ENCODE measurements around the gene UFD1.
"Not testable (repeated sequence)": the region's sequence is repeated elsewhere in the genome, so short reads cannot be mapped to it uniquely, and the experiment has no call there.

UFD1 gene

GRCh38 chr22:19450363-19451175 is 28.4 kb downstream of the UFD1 start:
- no peak for DNase-seq (ENCODE audit: low read depth in 2 of 3, low spot score in 2 of 3)

DNA sequence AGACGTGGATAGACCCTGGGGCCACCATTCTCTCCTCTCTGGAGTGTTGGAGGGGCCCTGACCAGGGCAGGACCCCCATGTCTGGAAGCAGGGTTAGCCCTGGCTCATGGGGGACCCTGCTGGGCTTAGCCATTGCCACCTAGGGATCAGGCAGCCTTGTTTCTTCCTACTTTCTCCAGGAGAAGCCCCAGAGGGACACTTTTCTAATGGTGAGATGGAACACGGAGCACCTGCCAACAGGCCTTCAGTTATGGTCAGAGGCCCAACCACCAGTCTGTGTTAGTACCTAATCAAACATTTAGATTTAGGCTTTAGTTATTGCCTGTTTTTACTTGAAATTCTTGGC is 29.6 kb downstream of the UFD1 start:
- no peak for DNase-seq (ENCODE audit: low read depth in 2 of 3, low spot score in 2 of 3)

DNA sequence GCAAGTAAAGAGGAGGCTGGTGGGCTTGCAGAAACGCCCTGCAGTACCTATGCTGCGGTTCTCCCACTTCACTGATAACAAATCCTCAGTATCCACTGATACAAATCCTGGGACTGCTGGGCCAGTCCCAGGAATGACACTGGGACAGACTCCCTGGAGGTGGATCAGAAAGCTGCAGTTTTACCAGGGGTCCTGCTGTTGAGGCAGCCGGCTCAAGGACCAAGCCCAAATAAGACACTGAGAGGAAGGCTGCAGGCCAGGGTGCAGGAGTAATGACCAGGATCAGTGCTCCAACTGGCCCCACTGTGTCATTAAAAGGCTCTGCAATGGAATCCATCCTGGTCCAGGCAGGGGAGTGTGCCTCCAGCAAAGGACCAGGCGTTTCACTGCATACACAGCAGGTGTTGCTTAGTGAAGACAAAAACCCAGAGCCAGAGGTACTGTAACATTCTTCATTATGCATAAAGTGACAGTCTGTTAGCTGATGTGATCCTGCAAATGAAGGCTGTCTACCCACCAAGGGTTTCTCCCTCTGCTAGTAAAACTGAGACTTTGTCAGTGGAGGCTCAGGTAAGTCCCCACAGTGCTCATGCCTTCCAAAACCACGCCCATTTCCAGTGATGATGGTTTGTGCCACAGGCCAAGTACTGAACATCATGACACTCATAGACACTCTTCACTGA is 30.1 kb downstream of the UFD1 start:
- DNase-seq (ENCODE audit: low read depth in 2 of 3, low spot score in 2 of 3), result peak in 1 of 3 experiments; percentile 40

DNA sequence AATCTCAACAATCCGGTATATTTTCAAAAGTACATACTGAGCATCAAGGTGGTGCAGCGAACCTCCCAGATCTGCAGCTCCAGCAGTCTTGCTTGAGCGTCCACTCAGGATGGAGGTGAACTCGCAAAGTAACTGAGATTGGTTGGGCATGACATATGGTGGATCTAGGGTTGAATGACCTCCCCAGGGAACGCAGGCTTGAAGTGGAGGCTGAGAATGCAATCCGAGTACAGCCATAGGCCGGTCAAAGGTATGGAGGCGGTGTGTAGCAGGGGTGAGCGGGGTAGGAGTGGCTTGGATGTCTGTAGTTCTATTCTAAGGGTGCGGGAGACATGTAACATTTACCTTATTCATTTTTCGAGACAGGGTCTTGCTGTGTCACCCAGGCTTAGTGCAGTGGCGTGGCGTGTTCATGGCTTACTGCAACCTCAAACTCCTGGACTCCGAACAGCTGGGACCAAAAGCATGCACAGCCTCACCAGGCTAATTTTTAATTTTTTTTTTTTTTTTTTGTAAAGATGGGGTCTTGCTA is 30.9 kb downstream of the UFD1 start:
- no peak for DNase-seq (ENCODE audit: low read depth in 2 of 3, low spot score in 2 of 3)

DNA sequence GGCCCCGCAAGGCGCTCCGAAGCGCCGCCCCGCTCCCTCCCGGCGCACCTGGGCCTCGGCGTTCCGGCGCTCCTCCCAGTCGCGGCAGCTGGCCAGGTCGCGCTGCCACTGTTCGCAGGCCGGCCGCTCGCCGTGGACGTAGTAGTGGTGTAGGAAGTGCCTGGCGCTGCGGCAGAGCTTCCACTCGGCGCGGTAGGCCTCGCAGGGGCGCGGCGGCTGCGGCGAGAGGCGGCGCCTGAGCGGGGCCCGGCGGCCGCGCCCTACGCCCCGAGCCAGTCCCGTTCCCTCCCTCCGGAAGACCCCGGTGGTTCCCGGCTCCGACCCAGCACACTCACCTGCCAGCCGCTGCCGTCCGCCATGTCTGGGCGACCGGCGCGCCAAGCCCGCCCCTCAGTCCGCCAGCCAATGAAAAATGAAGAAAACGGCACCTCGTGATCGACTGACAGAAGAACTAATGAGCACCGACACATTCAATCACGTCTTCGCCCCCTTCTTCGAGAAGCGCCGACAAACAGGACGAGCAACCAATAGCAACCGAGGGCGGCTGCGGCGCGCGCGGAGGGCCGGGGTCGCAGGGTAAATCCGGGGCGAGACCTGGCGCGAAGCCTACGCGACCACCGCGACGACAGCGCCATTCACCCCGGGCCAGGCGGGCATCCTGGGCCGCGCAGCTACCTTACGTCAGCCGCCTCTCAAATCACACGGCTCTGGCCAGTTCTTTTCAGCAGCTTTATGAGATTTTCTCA is 31.5 kb downstream of the UFD1 start, which contains the start of gene C22orf39:
Gene C22orf39, minus strand, starts transcription at position 382 of the 746 bp plus-strand sequence. Its CDS starts 23 bp downstream, at position 359.
- peak; percentile 45 to 77 (median 60) for DNase-seq (ENCODE audit: low read depth in 2 of 3, low spot score in 2 of 3)

DNA sequence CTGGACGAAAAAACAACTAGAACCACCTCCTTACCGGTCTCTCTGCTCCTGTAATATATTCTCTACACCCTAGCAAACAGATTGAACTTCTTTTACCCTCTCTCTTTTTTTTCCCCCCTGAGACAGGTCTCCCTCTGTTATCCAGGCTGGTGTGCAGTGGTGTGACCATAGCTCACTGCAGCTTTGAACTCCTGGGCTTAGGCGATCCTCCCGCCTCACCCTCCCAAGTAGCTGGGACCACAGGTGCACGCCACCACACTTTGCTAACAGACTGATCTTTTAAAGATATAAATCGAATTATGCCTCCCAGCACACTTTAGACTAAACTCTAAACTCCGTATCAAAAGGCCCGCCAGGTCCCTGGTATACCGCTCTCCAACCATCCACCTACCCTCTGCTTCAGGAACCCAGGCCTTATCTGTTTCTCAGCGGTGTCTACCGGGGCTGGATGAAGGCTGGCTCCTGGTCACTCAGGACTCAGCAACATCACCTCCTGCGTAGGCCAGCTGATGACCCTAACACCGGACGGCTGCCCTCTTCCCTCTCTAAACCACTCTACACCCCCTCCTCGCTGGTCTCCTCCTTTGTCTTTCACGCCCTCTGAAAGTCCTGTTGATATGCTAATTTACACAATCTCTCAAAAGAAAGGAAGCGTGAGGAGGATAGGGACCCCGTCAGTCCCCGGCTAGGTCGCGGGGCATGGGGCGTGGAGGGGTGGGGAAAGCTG is 32.2 kb downstream of the UFD1 start:
- no peak for DNase-seq (ENCODE audit: low read depth in 2 of 3, low spot score in 2 of 3)

DNA sequence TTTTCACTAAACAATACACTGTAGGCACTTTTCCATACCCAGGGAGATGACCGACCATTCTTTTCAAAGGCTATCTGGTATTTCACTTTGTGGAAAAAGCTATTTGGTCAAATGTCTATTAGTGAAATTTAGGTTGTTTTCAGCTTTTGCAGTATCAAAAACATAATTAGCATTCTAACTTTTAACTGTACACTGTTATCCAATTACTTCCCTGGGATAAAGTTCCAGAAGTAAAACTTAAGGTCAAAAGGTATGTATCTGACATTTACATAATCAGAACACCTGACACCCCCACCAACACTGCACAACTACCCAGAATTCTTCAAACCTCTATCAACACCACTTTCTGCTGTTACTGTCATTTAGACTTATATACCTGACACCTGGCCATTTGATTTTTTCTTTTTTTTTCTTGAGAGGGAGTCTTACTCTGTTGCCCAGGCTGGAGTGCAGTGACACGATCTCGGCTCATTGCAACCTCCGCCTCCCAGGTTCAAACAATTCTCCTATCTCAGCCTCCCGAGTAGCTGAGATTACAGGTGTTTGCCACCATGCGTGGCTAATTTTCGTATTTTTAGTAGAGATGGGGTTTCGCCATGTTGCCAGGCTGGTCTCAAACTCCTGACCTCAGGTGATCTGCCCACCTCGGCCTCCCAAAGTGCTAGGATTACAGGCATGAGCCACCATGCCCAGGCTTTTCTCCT is 33.6 kb downstream of the UFD1 start:
- DNase-seq (ENCODE audit: low read depth in 2 of 3, low spot score in 2 of 3), result not testable (repeated sequence)

- no peak for DNase-seq (ENCODE audit: low read depth in 2 of 3, low spot score in 2 of 3)
Observed at GRCh38 chr22:19443544-19444211, 35.3 kb downstream of the UFD1 start.

DNA sequence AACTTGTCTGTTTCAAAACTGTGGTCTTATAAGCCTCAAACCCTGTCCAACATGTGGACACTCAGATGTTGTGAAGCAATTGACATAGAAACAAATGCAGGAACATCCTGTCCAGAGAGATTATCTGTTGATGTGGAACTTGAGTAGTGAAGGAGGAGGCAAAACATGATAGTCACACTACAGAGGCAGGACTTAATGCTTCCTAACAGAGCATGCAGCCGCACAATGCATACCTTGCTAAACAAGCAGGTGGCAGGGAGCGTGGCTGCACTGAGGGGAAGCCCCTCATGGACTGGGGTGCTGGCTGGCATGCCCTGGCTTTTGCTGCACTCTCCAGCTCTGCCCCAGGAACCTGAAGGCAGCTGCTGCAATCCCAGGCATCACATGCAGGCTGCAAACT is 36.8 kb downstream of the UFD1 start:
- DNase-seq (ENCODE audit: low read depth in 2 of 3, low spot score in 2 of 3), result no peak

DNA sequence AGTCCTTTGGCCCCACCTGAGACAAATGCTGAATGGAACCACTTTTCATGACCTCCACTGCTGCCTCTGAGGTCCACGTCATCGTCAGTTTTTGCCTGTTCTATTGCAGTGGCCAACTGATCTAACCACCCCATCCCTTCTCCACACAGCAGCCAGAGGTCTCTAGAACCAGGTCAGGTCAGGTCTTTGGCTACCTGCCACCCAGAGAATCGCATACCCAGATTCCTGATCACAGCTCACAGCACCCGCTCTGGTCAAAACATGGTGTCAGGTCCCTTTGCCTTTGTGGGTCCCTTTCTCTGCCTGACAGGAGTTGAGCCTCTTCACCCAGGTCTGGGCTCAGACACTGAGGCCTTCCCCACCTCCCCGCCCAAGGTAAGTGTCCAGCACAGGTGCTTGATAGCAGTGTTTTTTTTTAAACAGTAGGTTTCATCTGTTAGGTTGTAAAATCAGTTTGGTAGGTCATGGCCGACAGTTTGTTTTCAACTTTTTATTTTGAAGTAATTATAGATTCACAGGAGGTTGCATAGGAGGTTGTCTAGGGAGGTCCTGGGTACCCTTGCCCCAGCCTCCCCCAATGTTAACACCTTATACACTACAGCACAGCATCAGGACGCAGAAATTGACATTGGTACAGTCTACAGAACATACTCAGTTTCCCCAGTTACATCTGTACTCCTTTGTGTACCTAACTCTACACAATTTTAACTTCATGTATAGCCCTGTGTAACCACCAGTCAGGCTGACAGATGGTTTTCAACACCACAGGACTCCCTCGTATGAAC is 38.4 kb downstream of the UFD1 start:
- no peak for DNase-seq (ENCODE audit: low read depth in 2 of 3, low spot score in 2 of 3)

DNA sequence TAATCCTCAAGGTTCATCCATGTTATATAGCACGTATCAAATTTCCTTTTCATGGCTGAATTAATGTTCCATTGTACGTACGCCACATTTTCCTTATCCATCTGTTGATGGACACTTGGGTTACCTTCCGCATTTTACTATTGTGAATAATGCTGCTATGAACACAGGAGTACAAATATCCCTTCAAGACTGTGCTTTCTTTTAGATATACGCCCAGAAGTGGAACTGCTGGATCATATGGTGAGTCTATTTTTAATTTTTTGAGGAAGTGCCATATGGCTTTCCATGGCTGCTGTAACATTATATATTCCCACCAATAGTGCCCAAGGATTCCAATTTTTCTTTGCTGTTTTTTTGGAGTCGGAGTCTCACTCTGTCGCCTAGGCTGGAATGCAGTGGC is 40.7 kb downstream of the UFD1 start:
- DNase-seq (ENCODE audit: low read depth in 2 of 3, low spot score in 2 of 3), result no peak

GRCh38 chr22:19436444-19437161 is 42.4 kb downstream of the UFD1 start:
- DNase-seq (ENCODE audit: low read depth in 2 of 3, low spot score in 2 of 3), result not testable (repeated sequence)

DNA sequence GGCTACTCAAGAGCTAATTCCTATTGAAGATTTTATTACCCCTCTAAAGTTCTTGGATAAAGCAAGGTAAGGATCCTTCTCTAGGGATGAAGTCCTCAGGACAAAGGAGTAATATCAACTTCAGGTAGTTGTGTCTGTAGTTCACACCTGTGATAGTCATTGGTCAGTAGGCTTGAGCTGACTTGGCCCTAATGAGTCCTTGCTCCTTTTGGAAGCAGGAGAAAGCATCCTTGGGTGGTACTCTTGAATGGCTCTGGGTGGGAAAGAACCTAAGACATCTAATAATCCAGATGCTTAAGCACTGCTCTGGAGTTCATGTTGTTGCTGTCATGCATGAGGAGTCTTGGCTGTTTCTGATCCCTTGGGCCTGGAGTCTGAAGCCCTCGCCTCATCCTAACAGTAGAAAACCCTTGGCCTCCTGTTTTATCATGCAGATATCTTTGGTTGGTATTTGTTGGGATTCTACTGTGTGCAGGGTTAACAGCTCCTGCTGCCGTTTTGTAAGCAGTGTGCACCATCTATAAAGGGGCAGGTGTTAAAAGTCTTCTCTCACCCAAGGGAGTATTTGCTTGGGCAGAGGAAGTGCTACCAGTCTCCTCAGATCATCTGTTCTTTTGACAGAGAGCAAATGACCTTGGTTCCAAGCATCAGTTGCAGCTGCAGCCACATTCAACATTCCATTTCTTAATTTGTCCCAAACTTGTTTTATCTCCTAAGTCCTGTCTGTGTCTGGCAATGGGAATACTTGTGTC is 44.0 kb downstream of the UFD1 start:
- no peak for DNase-seq (ENCODE audit: low read depth in 2 of 3, low spot score in 2 of 3)

DNA sequence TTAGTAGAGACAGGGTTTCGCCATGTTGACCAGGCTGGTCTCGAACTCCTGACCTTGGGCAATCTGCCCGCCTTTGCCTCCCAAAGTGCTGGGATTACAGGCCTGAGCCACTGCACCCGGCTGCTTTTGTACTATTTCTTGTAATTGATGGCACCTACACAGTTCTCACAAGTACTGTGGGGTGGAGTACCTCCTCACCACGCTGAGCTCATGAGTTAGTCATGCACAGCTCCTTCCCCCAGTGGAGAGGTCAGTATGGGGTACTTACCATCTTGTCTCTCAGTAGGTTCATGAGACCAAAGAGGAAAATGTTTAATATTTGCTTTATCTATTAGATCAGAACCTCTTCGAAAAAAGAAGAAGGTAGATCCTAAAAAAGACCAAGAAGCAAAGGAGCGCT is 44.6 kb downstream of the UFD1 start:
- DNase-seq (ENCODE audit: low read depth in 2 of 3, low spot score in 2 of 3), result no peak

DNA sequence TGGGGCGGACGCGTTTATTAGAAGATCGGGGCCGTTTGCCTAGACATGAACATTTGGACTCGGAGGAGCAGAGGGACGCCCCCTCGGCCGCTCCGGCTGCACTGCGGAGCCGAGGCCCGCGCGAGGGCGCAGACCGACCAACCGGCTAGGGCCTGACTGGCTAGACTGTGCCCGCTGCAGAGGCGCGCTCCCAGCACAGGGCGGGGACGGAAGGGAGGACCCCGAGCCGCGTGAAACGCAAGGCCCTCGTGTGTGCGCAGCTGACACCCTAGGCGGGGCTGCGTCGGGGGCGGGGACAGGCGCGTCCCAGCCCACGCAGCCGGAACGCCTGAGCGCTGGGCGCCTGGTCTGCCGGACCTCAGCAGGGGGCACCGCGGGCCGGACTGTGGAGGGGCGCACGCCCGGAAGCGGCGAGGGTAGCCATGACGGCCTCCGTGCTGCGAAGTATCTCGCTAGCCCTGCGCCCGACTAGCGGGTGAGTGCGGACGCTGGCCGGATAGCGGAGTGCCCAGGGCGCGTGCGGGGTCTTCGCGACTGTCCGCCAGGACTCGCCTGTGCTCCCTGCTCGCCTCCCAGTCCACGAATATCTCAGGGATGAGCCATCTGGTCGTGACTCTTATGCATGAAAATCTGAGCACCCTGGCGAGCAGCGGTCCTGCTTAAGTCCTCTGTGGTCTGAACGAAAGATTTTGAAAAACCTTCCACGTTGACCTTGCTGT is 46.7 kb downstream of the UFD1 start, which contains the start of gene MRPL40:
Gene MRPL40, plus strand, starts transcription at position 413 of the 719 bp plus-strand sequence. Its CDS starts 10 bp downstream, at position 423.
- peak; percentile 76 to 85 (median 83) for DNase-seq (ENCODE audit: low read depth in 2 of 3, low spot score in 2 of 3)

DNA sequence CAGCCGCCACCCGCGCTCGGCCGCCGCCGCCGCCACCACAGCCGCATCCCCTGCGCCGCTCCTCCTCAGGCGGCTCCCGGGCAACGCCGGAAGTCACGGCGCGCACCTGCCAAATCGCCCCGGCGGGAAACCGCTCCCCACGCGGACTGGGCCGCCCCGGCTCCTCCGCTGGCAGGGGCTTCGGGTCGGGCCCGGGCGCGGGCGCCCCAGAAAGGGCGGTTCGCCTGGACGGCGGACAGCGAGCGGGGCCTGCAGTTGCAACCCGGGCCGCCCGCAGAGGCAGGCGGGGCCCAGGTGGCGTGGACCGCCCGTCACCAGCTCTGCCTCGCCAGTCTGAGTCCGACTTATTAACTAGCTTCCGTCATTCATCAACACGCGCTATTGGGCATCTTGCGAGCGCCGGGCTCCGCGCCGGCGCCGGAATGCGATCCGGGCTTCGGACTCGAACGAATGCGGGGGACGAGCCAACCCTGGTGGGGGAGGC is 47.3 kb downstream of the UFD1 start, which contains the start of gene HIRA:
Gene HIRA, minus strand, starts transcription at position 85 of the 484 bp plus-strand sequence. CDS start 257 bp downstream, outside the sequence.
- peak; percentile 78 to 89 (median 83) for DNase-seq (ENCODE audit: low read depth in 2 of 3, low spot score in 2 of 3)
